ENCODE measurements around the gene ARMC9.

The ARMC9 gene

GRCh38 chr2:231293163-231293562, 94.7 kb downstream of the ARMC9 start:
- Histone ChIP-seq H3K27me3 (ENCODE audit: control insufficient read depth in 5 of 5, insufficient read depth in 4 of 5, low read length in 5 of 5) (no peaks in the 10 kb centered on the region), H3K4me3 (ENCODE audit: low read depth in 1 of 5, low read length in 5 of 5) (no peak overlapping the region), H3K36me3 (ENCODE audit: control insufficient read depth in 5 of 5, insufficient read depth in 5 of 5, low read length in 5 of 5) (peaks cover 0 to 15% (median 0%) of the 10 kb centered on the region in 5 donors), H3K4me1 (ENCODE audit: control insufficient read depth in 5 of 5, insufficient read depth in 5 of 5, low read length in 5 of 5) (peaks cover 0 to 14% (median 0%) of the 10 kb centered on the region in 5 donors), H3K9ac (ENCODE audit: low read length in 5 of 5) (no peak overlapping the region), H3K9me3 (ENCODE audit: control insufficient read depth in 5 of 5, low read length in 5 of 5) (no peaks in the 10 kb centered on the region), H3K27ac (ENCODE audit: low read depth, low read length) (no peak overlapping the region)

GRCh38 chr2:231294116-231294515, 95.7 kb downstream of the ARMC9 start:
- H3K27me3 ChIP-seq (ENCODE audit: control insufficient read depth in 5 of 5, insufficient read depth in 4 of 5, low read length in 5 of 5), result no peaks in the 10 kb centered on the region
- H3K36me3 ChIP-seq (ENCODE audit: control insufficient read depth in 5 of 5, insufficient read depth in 5 of 5, low read length in 5 of 5), result peaks cover 0 to 13% (median 0%) of the 10 kb centered on the region in 5 donors
- H3K4me3 ChIP-seq (ENCODE audit: low read depth in 1 of 5, low read length in 5 of 5), result no peak overlapping the region
- H3K9me3 ChIP-seq (ENCODE audit: control insufficient read depth in 5 of 5, low read length in 5 of 5), result no peaks in the 10 kb centered on the region
- H3K9ac ChIP-seq (ENCODE audit: low read length in 5 of 5), result no peak overlapping the region
- no peak overlapping the region for H3K27ac ChIP-seq (ENCODE audit: low read depth, low read length)
- H3K4me1 ChIP-seq (ENCODE audit: control insufficient read depth in 5 of 5, insufficient read depth in 5 of 5, low read length in 5 of 5), result peaks cover 0 to 14% (median 0%) of the 10 kb centered on the region in 5 donors

- no peak overlapping the region for H3K4me3 ChIP-seq (ENCODE audit: low read depth in 1 of 5, low read length in 5 of 5)
Measured at GRCh38 chr2:231294571-231295362, 96.3 kb downstream of the ARMC9 start.

GRCh38 chr2:231295363-231295655, 96.9 kb downstream of the ARMC9 start:
- Histone ChIP-seq H3K27ac (ENCODE audit: low read depth, low read length) (no peak overlapping the region), H3K9me3 (ENCODE audit: control insufficient read depth in 5 of 5, low read length in 5 of 5) (no peaks in the 10 kb centered on the region), H3K36me3 (ENCODE audit: control insufficient read depth in 5 of 5, insufficient read depth in 5 of 5, low read length in 5 of 5) (peaks cover 0 to 13% (median 0%) of the 10 kb centered on the region in 5 donors), H3K4me1 (ENCODE audit: control insufficient read depth in 5 of 5, insufficient read depth in 5 of 5, low read length in 5 of 5) (peaks cover 0 to 18% (median 0%) of the 10 kb centered on the region in 5 donors), H3K27me3 (ENCODE audit: control insufficient read depth in 5 of 5, insufficient read depth in 4 of 5, low read length in 5 of 5) (no peaks in the 10 kb centered on the region), H3K4me3 (ENCODE audit: low read depth in 1 of 5, low read length in 5 of 5) (no peak overlapping the region), H3K9ac (ENCODE audit: low read length in 5 of 5) (no peak overlapping the region)

More at GRCh38 chr2:231294571-231295362, 96.3 kb downstream of the ARMC9 start:
- Histone ChIP-seq H3K9ac (ENCODE audit: low read length in 5 of 5) (no peak overlapping the region), H3K4me1 (ENCODE audit: control insufficient read depth in 5 of 5, insufficient read depth in 5 of 5, low read length in 5 of 5) (peaks cover 0 to 14% (median 0%) of the 10 kb centered on the region in 5 donors), H3K9me3 (ENCODE audit: control insufficient read depth in 5 of 5, low read length in 5 of 5) (no peaks in the 10 kb centered on the region), H3K36me3 (ENCODE audit: control insufficient read depth in 5 of 5, insufficient read depth in 5 of 5, low read length in 5 of 5) (peaks cover 0 to 13% (median 0%) of the 10 kb centered on the region in 5 donors), H3K27ac (ENCODE audit: low read depth, low read length) (no peak overlapping the region), H3K27me3 (ENCODE audit: control insufficient read depth in 5 of 5, insufficient read depth in 4 of 5, low read length in 5 of 5) (no peaks in the 10 kb centered on the region)

GRCh38 chr2:231296401-231296974, 98.1 kb downstream of the ARMC9 start:
- H3K4me3 ChIP-seq (ENCODE audit: low read depth in 1 of 5, low read length in 5 of 5), result no peak overlapping the region
- H3K9me3 ChIP-seq (ENCODE audit: control insufficient read depth in 5 of 5, low read length in 5 of 5), result no peaks in the 10 kb centered on the region
- H3K36me3 ChIP-seq (ENCODE audit: control insufficient read depth in 5 of 5, insufficient read depth in 5 of 5, low read length in 5 of 5), result peaks cover 0 to 13% (median 0%) of the 10 kb centered on the region in 5 donors
- no peak overlapping the region for H3K27ac ChIP-seq (ENCODE audit: low read depth, low read length)
- H3K4me1 ChIP-seq (ENCODE audit: control insufficient read depth in 5 of 5, insufficient read depth in 5 of 5, low read length in 5 of 5), result peaks cover 0 to 18% (median 0%) of the 10 kb centered on the region in 5 donors
- no peaks in the 10 kb centered on the region for H3K27me3 ChIP-seq (ENCODE audit: control insufficient read depth in 5 of 5, insufficient read depth in 4 of 5, low read length in 5 of 5)
- no peak overlapping the region for H3K9ac ChIP-seq (ENCODE audit: low read length in 5 of 5)

- no peak overlapping the region for H3K27ac ChIP-seq (ENCODE audit: low read depth, low read length)
- H3K9me3 ChIP-seq (ENCODE audit: control insufficient read depth in 5 of 5, low read length in 5 of 5), result no peaks in the 10 kb centered on the region
- peaks cover 0 to 18% (median 0%) of the 10 kb centered on the region in 5 donors for H3K4me1 ChIP-seq (ENCODE audit: control insufficient read depth in 5 of 5, insufficient read depth in 5 of 5, low read length in 5 of 5)
- no peaks in the 10 kb centered on the region for H3K27me3 ChIP-seq (ENCODE audit: control insufficient read depth in 5 of 5, insufficient read depth in 4 of 5, low read length in 5 of 5)
- H3K36me3 ChIP-seq (ENCODE audit: control insufficient read depth in 5 of 5, insufficient read depth in 5 of 5, low read length in 5 of 5), result peaks cover 0 to 10% (median 0%) of the 10 kb centered on the region in 5 donors
- H3K9ac ChIP-seq (ENCODE audit: low read length in 5 of 5), result no peak overlapping the region
- no peak overlapping the region for H3K4me3 ChIP-seq (ENCODE audit: low read depth in 1 of 5, low read length in 5 of 5)
Measured at GRCh38 chr2:231297108-231297908, 98.9 kb downstream of the ARMC9 start.

- Histone ChIP-seq H3K4me3 (ENCODE audit: low read depth in 1 of 5, low read length in 5 of 5) (no peak overlapping the region), H3K9me3 (ENCODE audit: control insufficient read depth in 5 of 5, low read length in 5 of 5) (no peaks in the 10 kb centered on the region), H3K36me3 (ENCODE audit: control insufficient read depth in 5 of 5, insufficient read depth in 5 of 5, low read length in 5 of 5) (peaks cover 0 to 4% (median 0%) of the 10 kb centered on the region in 5 donors), H3K9ac (ENCODE audit: low read length in 5 of 5) (no peak overlapping the region), H3K27me3 (ENCODE audit: control insufficient read depth in 5 of 5, insufficient read depth in 4 of 5, low read length in 5 of 5) (no peaks in the 10 kb centered on the region), H3K4me1 (ENCODE audit: control insufficient read depth in 5 of 5, insufficient read depth in 5 of 5, low read length in 5 of 5) (peaks cover 0 to 18% (median 0%) of the 10 kb centered on the region in 5 donors), H3K27ac (ENCODE audit: low read depth, low read length) (no peak overlapping the region)
Measured at GRCh38 chr2:231298091-231298490, 99.7 kb downstream of the ARMC9 start.

GRCh38 chr2:231299267-231299666, 100.8 kb downstream of the ARMC9 start:
- no peak overlapping the region for H3K27ac ChIP-seq (ENCODE audit: low read depth, low read length)
- no peaks in the 10 kb centered on the region for H3K27me3 ChIP-seq (ENCODE audit: control insufficient read depth in 5 of 5, insufficient read depth in 4 of 5, low read length in 5 of 5)
- H3K36me3 ChIP-seq (ENCODE audit: control insufficient read depth in 5 of 5, insufficient read depth in 5 of 5, low read length in 5 of 5), result peaks cover 0 to 4% (median 0%) of the 10 kb centered on the region in 5 donors
- peaks cover 0 to 17% (median 0%) of the 10 kb centered on the region in 5 donors for H3K4me1 ChIP-seq (ENCODE audit: control insufficient read depth in 5 of 5, insufficient read depth in 5 of 5, low read length in 5 of 5)
- no peak overlapping the region for H3K9ac ChIP-seq (ENCODE audit: low read length in 5 of 5)
- no peaks in the 10 kb centered on the region for H3K9me3 ChIP-seq (ENCODE audit: control insufficient read depth in 5 of 5, low read length in 5 of 5)
- H3K4me3 ChIP-seq (ENCODE audit: low read depth in 1 of 5, low read length in 5 of 5), result no peak overlapping the region

- H3K9ac ChIP-seq (ENCODE audit: low read length in 5 of 5), result no peak overlapping the region
- no peaks in the 10 kb centered on the region for H3K9me3 ChIP-seq (ENCODE audit: control insufficient read depth in 5 of 5, low read length in 5 of 5)
- no peaks in the 10 kb centered on the region for H3K27me3 ChIP-seq (ENCODE audit: control insufficient read depth in 5 of 5, insufficient read depth in 4 of 5, low read length in 5 of 5)
- no peak overlapping the region for H3K4me3 ChIP-seq (ENCODE audit: low read depth in 1 of 5, low read length in 5 of 5)
- peaks cover 0 to 4% (median 0%) of the 10 kb centered on the region in 5 donors for H3K36me3 ChIP-seq (ENCODE audit: control insufficient read depth in 5 of 5, insufficient read depth in 5 of 5, low read length in 5 of 5)
- peaks cover 0 to 9% (median 0%) of the 10 kb centered on the region in 5 donors for H3K4me1 ChIP-seq (ENCODE audit: control insufficient read depth in 5 of 5, insufficient read depth in 5 of 5, low read length in 5 of 5)
- no peak overlapping the region for H3K27ac ChIP-seq (ENCODE audit: low read depth, low read length)
Measured at GRCh38 chr2:231300020-231300721, 101.7 kb downstream of the ARMC9 start.
